H9 (cell line): ENCODE data around the gene KBTBD2. TPM values are rescaled to one million over a fixed set of nuclear protein-coding genes. Genes with fewer than 3 reads are reported as not detected.
"Not testable (repeated sequence)": the region's sequence is repeated elsewhere in the genome, so short reads cannot be mapped to it uniquely, and the experiment has no call there.

Source experiments
- DNase-seq: peaks from one replicate; pipeline ENCODE4 v3.0.0-alpha.2; 2017
- H2AFZ ChIP-seq: one replicate; pipeline ENCODE4 v1.6.1; 2013; ENCODE audit warnings: mild to moderate bottlenecking, low read length, control low read depth, moderate library complexity
- H2AK5ac ChIP-seq: 2 replicates; pipeline ENCODE4 v1.6.1; 2013; ENCODE audit warnings: low read length, control low read depth, mixed read lengths; ENCODE audit not compliant: insufficient read length
- H2BK120ac ChIP-seq: one replicate; pipeline ENCODE4 v1.6.1; 2013; ENCODE audit warnings: low read depth, mild to moderate bottlenecking, low read length, control low read depth, inconsistent platforms; ENCODE audit not compliant: poor library complexity, severe bottlenecking
- H2BK12ac ChIP-seq: 2 replicates; pipeline ENCODE4 v1.6.1; 2013; ENCODE audit warnings: low read length, control low read depth, mixed read lengths, low read depth; ENCODE audit not compliant: insufficient read length
- H2BK15ac ChIP-seq: 2 replicates; pipeline ENCODE4 v1.6.1; 2013; ENCODE audit warnings: low read depth, low read length, control low read depth
- H2BK20ac ChIP-seq: one replicate; pipeline ENCODE4 v1.6.1; 2013; ENCODE audit warnings: low read depth, mild to moderate bottlenecking, low read length, control low read depth, inconsistent platforms; ENCODE audit not compliant: poor library complexity, severe bottlenecking
- H2BK5ac ChIP-seq: 2 replicates; pipeline ENCODE4 v1.6.1; 2013; ENCODE audit warnings: low read length, control low read depth, mixed read lengths; ENCODE audit not compliant: insufficient read length
- H3K14ac ChIP-seq: 2 replicates; pipeline ENCODE4 v1.6.1; 2013; ENCODE audit warnings: low read length, control low read depth; ENCODE audit not compliant: insufficient read depth
- H3K18ac ChIP-seq: 2 replicates; pipeline ENCODE4 v1.6.1; 2013; ENCODE audit warnings: low read depth, mild to moderate bottlenecking, mixed read lengths, low read length, control low read depth; ENCODE audit not compliant: insufficient read length
- H3K23ac ChIP-seq: 2 replicates; pipeline ENCODE4 v1.6.1; 2013; ENCODE audit warnings: low read length, control low read depth, mixed read lengths, low read depth; ENCODE audit not compliant: insufficient read length
- H3K23me2 ChIP-seq: 2 replicates; pipeline ENCODE4 v1.6.1; 2013; ENCODE audit warnings: low read depth, mild to moderate bottlenecking, mixed read lengths, low read length, control low read depth; ENCODE audit not compliant: insufficient read length, poor library complexity, severe bottlenecking
- H3K27ac ChIP-seq: 2 replicates; pipeline ENCODE4 v1.5.1; 2013; ENCODE audit warnings: low read length, control low read depth, mixed read lengths, low read depth; ENCODE audit not compliant: insufficient read length
- H3K27me3 ChIP-seq: 2 replicates; pipeline ENCODE4 v1.6.1; 2013; ENCODE audit warnings: low read length, control low read depth, inconsistent platforms; ENCODE audit not compliant: insufficient read depth
- H3K4ac ChIP-seq: 2 replicates; pipeline ENCODE4 v1.6.1; 2013; ENCODE audit warnings: low read depth, mild to moderate bottlenecking, control low read depth, inconsistent platforms, low read length, moderate library complexity
- H3K4me1 ChIP-seq: 2 replicates; pipeline ENCODE4 v1.6.1; 2013; ENCODE audit warnings: low read length, control low read depth, inconsistent platforms; ENCODE audit not compliant: insufficient read depth
- H3K4me2 ChIP-seq: 2 replicates; pipeline ENCODE4 v1.6.1; 2013; ENCODE audit warnings: low read length, control low read depth, mixed read lengths; ENCODE audit not compliant: insufficient read length, insufficient read depth
- H3K56ac ChIP-seq: 2 replicates; pipeline ENCODE4 v1.6.1; 2013; ENCODE audit warnings: low read depth, mild to moderate bottlenecking, mixed read lengths, low read length, control low read depth; ENCODE audit not compliant: insufficient read length
- H3K79me1 ChIP-seq: 2 replicates; pipeline ENCODE4 v1.6.1; 2013; ENCODE audit warnings: low read depth, mild to moderate bottlenecking, moderate library complexity, low read length, control low read depth, inconsistent platforms; ENCODE audit not compliant: insufficient read depth, poor library complexity, severe bottlenecking
- H3K79me2 ChIP-seq: 2 replicates; pipeline ENCODE4 v1.6.1; 2013; ENCODE audit warnings: low read length, control low read depth, inconsistent platforms; ENCODE audit not compliant: insufficient read depth
- H3K9ac ChIP-seq: 2 replicates; pipeline ENCODE4 v1.6.1; 2013; ENCODE audit warnings: low read length, control low read depth, mixed read lengths; ENCODE audit not compliant: insufficient read length; ENCODE audit errors: extremely low read depth
- H3K9me3 ChIP-seq: one replicate; pipeline ENCODE4 v1.6.1; 2013; ENCODE audit warnings: low read depth, low read length, inconsistent platforms; ENCODE audit not compliant: control insufficient read depth
- H3T11ph ChIP-seq: one replicate; pipeline ENCODE4 v1.6.1; 2013; ENCODE audit warnings: mild to moderate bottlenecking, low read length, control low read depth, inconsistent platforms
- H4K20me1 ChIP-seq: one replicate; pipeline ENCODE4 v1.6.1; 2013; ENCODE audit not compliant: control insufficient read depth, insufficient read length, insufficient read depth
- H4K5ac ChIP-seq: 2 replicates; pipeline ENCODE4 v1.6.1; 2013; ENCODE audit warnings: low read depth, mild to moderate bottlenecking, mixed read lengths, low read length, control low read depth; ENCODE audit not compliant: insufficient read length
- H4K8ac ChIP-seq: replicated peaks from 2 replicates; pipeline ENCODE4 v1.6.1; 2013; ENCODE audit warnings: low read length, control low read depth, mixed read lengths, low read depth; ENCODE audit not compliant: insufficient read length
- H4K91ac ChIP-seq: 2 replicates; pipeline ENCODE4 v1.6.1; 2013; ENCODE audit warnings: low read depth, mild to moderate bottlenecking, moderate library complexity, mixed read lengths, low read length, control low read depth; ENCODE audit not compliant: insufficient read length
- H3K27ac Mint-ChIP-seq, 3 experiments: 2 replicates in 2 of 3; 3 replicates in 1 of 3; pipeline ENCODE4 v1.8.0; 2020 to 2021; ENCODE audit warnings: mixed read lengths in 3 of 3, mild to moderate bottlenecking in 1 of 3, moderate library complexity in 1 of 3
- H3K27me3 Mint-ChIP-seq: 2 replicates; pipeline ENCODE4 v1.8.0; 2021; ENCODE audit warnings: low read depth, mild to moderate bottlenecking, moderate library complexity, mixed read lengths
- H3K36me3 Mint-ChIP-seq, 3 experiments: 2 replicates in 2 of 3; 3 replicates in 1 of 3; pipeline ENCODE4 v1.8.0; 2020 to 2021; ENCODE audit warnings: low read depth in 3 of 3, mixed read lengths in 3 of 3; ENCODE audit not compliant: insufficient read depth in 1 of 3
- H3K4me1 Mint-ChIP-seq, 2 experiments: 2 replicates each; pipeline ENCODE4 v1.8.0; 2020; ENCODE audit warnings: mixed read lengths in 2 of 2
- H3K4me3 Mint-ChIP-seq, 2 experiments: 2 replicates in 1 of 2; 3 replicates in 1 of 2; pipeline ENCODE4 v1.8.0; 2020 to 2021; ENCODE audit warnings: mild to moderate bottlenecking in 2 of 2, mixed read lengths in 2 of 2, moderate library complexity in 1 of 2
- H3K9me3 Mint-ChIP-seq, 2 experiments: 2 replicates in 1 of 2; 3 replicates in 1 of 2; pipeline ENCODE4 v1.8.0; 2020; ENCODE audit warnings: mild to moderate bottlenecking in 2 of 2, mixed read lengths in 2 of 2, moderate library complexity in 1 of 2
- WGBS: extraction: QIAGEN DNeasy Blood & Tissue Kit; methylation state at CpG from one replicate; pipeline ENCODE4 v1.1.7; 2013; ENCODE audit warnings: missing lambda C conversion rate, low lambda C conversion rate, mixed read lengths; ENCODE audit not compliant: insufficient read length; ENCODE audit errors: extremely low coverage; 5-methylcytosine and 5-hydroxymethylcytosine counted together
- total RNA-seq: library from RNA; stranded (reverse); gene quantifications from 2 replicates; pipeline ENCODE4 v1.2.1, GENCODE V29; 2021

The KBTBD2 gene
- total RNA-seq, 1 experiment from 2014 or later: 34.2 TPM

- H3K9me3 Mint-ChIP-seq: peaks cover 12 to 27% of the 10 kb centered on the region in 2 experiments
- not testable (repeated sequence) for H4K91ac ChIP-seq
Measured at GRCh38 chr7:32828996-32829752, 62.4 kb downstream of the KBTBD2 start.

More at GRCh38 chr7:32828996-32829752, 62.4 kb downstream of the KBTBD2 start:
- not testable (repeated sequence) for DNase-seq, H2AFZ ChIP-seq, H3K4ac ChIP-seq, H3K27ac Mint-ChIP-seq, H3T11ph ChIP-seq, H2BK12ac ChIP-seq, H3K18ac ChIP-seq, H3K4me2 ChIP-seq, H4K20me1 ChIP-seq, H4K8ac ChIP-seq, H3K27me3 ChIP-seq, H3K9ac ChIP-seq, H3K14ac ChIP-seq, H3K23ac ChIP-seq, H2BK20ac ChIP-seq, H3K56ac ChIP-seq, H2AK5ac ChIP-seq, H3K4me3 Mint-ChIP-seq, H2BK5ac ChIP-seq, H2BK120ac ChIP-seq, H3K23me2 ChIP-seq, H3K79me1 ChIP-seq, H3K4me1 ChIP-seq, H3K9me3 ChIP-seq, H2BK15ac ChIP-seq, H3K27me3 Mint-ChIP-seq, H4K5ac ChIP-seq, H3K27ac ChIP-seq, H3K79me2 ChIP-seq
- H3K4me1 Mint-ChIP-seq: peaks cover 16 to 21% of the 10 kb centered on the region in 2 experiments
- no CpG with 5 or more reads among the region's 3 CpGs for WGBS
- peaks cover 12 to 24% (median 19%) of the 10 kb centered on the region in 3 experiments for H3K36me3 Mint-ChIP-seq

Other genes with a start within 250 kb of the KBTBD2 start
- 11.1 and 17.7 TPM in 2 replicates for gene FKBP9, start 65.7 kb upstream of the KBTBD2 start, total RNA-seq
- 22.1 and 22.9 TPM in 2 replicates for gene NT5C3A, start 171.0 kb upstream of the KBTBD2 start, total RNA-seq
- gene RP9, start 217.6 kb upstream of the KBTBD2 start, total RNA-seq: 13.5 and 16.2 TPM in 2 replicates
- gene BBS9, start 237.8 kb upstream of the KBTBD2 start, total RNA-seq: 26.4 and 29.7 TPM in 2 replicates